ENCODE measurements around the gene NMNAT2.

NMNAT2 gene

DNA sequence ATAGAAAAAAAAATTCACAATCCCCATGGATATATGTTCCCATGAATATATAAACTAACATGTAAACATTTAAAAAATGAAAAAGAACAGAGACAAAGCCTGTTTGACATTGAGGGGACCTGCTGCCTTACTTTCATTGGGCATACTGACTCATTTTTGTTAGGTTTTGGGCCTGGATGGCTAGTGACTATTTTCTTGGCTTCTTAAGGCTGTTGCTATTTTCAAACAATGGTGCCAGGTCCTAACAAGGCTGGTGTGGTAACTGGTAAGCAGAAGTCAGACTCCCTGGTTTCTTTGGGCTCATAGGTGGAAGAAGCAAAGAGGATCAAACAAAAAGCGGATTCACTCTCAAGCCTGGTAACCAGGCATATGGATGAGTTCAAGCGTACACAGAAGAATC is 181.1 kb downstream of the NMNAT2 start:
- no peak for DNase-seq (ENCODE audit: low read depth)

GRCh38 chr1:183236158-183236725 is 181.9 kb downstream of the NMNAT2 start:
- no peak for DNase-seq (ENCODE audit: low read depth)

DNA sequence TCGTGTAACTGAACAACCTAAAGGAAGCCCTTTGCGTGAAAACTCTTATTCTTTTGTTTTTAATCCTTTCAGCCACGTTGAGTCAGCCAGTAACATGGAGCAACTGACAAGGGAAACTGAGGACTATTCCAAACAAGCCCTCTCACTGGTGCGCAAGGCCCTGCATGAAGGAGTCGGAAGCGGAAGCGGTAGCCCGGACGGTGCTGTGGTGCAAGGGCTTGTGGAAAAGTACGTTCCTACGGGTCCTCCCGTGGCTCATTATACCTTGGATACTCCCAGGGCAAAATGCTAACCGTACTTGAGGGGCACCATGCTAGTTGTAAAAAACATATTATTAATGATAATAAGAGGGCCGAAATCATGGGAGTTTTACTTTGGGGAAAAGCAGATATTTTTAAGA is 182.7 kb downstream of the NMNAT2 start:
- DNase-seq (ENCODE audit: low read depth) = no peak

DNA sequence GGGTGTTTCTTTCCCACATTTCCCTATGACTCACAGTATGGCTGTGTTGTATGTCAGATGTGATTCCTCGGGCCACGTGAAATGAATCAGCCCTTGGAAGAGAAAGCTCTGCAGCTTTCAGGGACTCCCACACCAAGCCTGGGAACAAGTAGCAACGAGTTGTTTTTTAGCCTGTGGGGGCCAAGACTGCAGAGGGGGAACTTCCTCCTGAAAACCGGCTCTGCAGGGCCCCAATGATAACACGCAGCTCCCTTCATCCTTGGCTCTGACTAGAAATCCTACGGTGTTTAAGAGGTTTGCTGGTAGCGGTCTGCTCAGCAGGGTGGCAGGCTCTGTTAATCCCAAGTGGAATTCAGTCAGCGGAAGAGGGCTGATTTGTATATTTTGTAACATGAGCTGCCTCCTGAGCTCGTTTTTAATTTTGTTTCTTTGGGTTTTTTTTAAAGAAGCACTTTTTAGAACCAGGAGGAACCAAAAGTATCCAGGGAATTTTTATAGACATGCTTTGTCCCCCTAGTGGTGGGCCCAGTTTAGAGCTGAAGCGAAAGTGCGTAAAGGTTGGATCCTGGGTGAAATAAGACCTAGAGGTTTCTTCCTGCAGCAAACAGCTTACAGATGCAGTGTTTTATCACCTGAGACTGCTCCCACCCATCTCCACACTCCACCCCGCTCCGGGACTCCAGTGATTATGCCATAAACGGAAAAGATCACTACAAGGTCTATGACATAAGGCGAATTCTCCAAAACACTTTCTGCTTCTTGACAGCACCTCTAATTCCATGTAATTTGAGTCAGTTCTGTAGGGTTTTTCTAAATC is 183.3 kb downstream of the NMNAT2 start:
- DNase-seq (ENCODE audit: low read depth) = no peak

DNA sequence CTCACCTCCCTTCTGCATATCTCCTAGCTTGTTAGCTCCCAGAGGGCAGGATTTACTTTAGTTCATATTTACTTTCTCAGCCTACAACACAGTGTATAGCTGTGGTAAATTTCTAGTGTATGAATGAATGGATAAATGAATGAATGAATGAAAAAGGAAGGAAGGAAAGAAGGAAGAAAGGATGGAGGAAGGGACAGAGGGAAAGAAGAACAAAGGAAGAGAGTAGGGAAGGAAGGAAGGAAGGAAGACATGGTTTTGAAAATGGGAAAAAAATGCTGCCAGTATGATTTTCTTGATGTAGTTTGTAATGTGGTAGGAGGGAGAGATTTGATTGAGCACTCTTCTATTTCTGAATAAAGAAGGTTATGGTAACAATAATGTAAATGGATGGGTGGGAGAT is 185.1 kb downstream of the NMNAT2 start:
- no peak for DNase-seq (ENCODE audit: low read depth)

GRCh38 chr1:183231545-183231944 is 186.6 kb downstream of the NMNAT2 start:
- no peak for DNase-seq (ENCODE audit: low read depth)

DNA sequence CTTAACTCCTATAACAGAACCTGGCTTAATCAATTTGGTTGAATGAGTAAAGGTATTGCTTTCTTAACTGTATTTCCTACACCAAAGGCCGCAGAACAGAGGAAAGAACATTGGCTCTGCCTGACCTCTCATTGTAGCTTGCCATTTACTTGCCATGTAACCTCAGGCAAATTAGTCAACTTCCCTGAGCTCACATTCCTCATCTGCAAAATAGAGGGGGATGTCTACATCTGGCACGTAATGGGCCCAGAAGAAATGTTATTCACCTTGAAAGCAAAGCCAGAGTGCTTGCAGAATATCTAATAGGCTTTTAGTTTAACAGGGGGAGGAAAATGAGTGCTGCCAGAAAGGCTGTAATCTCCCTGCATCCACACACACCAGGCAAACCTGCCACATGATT is 187.8 kb downstream of the NMNAT2 start:
- no peak for DNase-seq (ENCODE audit: low read depth)

GRCh38 chr1:183228347-183229220 is 189.6 kb downstream of the NMNAT2 start:
- no peak for DNase-seq (ENCODE audit: low read depth)

DNA sequence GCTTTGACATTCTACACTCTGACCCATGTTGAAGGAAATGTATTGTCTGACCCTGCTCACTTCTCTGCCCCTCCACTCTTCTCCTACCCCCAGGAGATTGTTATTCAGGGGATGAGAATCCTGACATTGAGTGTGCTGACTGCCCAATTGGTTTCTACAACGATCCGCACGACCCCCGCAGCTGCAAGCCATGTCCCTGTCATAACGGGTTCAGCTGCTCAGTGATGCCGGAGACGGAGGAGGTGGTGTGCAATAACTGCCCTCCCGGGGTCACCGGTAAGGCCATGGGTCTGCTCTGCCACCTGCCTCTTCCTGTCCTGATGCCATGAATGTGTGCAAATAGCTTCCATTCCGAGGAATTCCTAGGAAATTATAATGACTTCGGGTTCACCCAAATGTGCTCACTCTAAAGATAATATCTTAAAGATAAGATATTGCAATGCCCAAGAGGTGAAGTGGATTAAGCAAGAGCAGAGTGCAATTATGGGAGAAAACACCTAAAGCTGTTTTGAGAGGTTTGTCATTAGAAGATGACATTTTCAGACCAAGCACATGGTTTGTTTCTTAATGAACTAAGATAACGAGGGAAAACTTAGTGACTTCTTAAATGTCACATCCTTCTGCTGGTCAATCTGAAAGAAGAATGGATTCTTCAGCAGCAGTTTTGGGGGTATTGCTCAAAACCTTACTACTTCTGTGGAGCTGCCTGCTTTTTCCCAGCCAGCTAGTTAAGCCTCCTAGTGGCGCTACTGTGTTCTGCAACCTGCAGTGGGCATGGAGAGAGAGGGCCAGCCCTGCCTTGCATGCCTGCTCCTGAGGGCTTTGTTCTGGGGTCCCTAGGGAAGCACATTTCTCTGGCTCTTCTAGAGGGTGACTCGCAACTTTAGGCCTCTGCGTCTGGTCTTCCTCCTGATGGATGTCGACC is 190.5 kb downstream of the NMNAT2 start:
- DNase-seq (ENCODE audit: low read depth) = no peak

DNA sequence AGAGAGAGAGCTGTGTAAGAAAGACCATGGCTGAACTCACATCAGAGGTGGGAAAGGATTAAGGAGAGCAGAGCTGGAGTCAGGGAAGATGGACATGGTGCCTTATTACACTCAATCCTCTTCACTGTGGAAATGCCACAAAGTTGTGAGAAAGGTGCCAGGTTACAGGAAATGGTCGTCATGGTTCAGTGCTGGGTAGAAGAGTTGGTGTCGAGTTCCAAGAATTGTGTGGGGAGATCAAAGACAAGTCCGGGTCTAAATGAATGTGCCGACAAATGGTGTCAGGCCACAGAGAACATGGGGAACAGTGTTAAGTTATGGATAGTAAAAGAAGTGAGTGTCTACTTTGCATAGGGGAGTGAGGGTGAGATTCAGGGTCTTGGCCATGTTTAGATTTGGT is 191.2 kb downstream of the NMNAT2 start:
- no peak for DNase-seq (ENCODE audit: low read depth)

DNA sequence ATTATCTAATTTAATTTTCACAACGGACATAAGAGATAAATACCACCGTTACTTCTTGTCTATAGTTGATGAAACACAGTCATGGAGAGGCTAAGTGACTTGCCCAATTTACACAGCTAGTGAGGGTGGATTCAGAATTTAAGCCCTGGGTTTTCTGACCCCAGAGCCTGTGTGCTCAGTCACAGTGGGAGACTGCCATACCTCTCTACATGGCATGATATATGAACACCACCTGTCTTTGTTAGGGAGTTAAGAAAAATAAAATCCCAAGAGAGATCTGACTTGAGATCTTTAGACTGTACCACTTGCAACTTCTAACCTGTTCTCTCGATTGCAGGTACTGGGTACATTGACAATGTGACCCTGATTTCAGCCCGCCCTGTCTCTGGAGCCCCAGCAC is 191.8 kb downstream of the NMNAT2 start:
- DNase-seq (ENCODE audit: low read depth) = no peak

DNA sequence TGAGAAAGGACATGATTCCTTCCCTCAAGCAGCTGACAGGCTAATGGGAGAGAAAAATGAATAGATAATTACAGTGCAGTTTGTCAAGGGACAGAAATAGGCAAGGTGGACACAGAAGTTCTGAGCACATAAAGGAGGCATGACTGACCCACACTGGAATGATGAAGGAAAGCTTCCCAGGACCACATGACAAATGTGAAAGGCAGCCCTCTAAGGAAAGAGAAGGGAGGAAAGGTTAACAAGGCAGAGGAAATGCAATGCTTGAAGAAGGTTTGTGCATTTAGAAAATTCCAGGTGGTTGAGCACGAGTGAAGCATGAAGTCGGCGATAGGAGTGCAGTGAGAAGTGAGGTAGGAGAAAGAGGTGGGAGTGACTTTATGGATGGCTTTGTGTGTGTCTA is 194.7 kb downstream of the NMNAT2 start:
- no peak for DNase-seq (ENCODE audit: low read depth)

- no peak for DNase-seq (ENCODE audit: low read depth)
Observed at GRCh38 chr1:183222909-183223308, 195.3 kb downstream of the NMNAT2 start.

- DNase-seq (ENCODE audit: low read depth) = no peak
Observed at GRCh38 chr1:183219616-183220009, 198.6 kb downstream of the NMNAT2 start.

DNA sequence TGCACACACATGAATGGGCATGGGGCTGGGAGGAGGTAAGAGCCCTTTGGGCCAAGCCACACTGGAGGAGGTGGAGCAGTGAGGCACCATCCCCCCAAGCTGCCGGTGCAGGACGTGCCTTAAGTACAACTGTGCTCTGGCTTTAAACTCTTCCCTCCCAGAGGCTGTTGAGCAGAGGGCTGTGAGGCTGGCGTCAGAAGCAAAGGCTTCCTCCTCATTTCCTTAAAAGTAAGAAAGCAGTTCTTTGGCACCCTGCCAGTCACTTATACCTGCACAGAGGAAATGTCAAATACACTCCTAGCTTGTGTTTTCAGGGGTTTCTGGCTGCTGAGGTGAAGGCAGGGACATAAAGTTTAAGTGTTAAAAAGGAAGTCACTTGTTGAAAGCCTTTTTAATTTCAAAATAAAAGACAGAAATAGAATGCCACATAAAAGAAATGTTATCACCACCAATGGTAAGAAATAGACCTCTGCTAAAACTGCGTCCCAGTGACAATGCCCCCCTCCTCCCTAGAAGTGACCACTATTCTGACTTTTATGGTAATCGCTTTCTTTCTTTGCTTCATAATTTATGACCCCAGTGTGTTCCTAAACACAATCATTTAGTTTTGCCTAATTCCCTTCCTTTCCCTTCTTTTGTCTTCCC is 199.1 kb downstream of the NMNAT2 start:
- DNase-seq (ENCODE audit: low read depth) = no peak

DNA sequence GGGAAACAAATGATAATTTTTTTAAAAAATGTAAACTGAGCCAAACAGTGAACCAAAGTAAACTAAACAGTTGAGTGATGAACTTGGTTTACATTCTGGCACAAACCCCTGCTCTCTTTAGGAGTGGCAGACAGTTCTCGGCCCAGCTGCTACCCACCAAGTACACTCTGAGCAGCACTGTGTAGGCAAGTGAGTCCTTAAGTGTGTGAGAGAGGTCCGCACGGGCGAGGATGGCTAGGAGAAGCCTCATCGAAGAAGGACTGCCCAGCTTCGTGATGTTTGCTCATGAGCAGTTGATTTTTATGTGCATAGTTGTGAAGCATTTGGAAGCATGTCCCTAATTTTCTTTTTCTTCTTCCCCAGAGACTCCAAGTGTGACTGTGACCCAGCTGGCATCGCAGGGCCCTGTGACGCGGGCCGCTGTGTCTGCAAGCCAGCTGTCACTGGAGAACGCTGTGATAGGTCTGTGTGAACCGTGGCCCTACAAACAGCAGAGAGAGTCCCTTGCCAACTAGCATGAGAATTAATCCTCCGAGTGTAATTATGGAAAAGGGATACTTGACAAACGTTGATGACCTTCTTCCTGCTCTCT is 200.1 kb downstream of the NMNAT2 start:
- no peak for DNase-seq (ENCODE audit: low read depth)

- DNase-seq (ENCODE audit: low read depth) = no peak
Observed at GRCh38 chr1:183215936-183216335, 202.2 kb downstream of the NMNAT2 start.

DNA sequence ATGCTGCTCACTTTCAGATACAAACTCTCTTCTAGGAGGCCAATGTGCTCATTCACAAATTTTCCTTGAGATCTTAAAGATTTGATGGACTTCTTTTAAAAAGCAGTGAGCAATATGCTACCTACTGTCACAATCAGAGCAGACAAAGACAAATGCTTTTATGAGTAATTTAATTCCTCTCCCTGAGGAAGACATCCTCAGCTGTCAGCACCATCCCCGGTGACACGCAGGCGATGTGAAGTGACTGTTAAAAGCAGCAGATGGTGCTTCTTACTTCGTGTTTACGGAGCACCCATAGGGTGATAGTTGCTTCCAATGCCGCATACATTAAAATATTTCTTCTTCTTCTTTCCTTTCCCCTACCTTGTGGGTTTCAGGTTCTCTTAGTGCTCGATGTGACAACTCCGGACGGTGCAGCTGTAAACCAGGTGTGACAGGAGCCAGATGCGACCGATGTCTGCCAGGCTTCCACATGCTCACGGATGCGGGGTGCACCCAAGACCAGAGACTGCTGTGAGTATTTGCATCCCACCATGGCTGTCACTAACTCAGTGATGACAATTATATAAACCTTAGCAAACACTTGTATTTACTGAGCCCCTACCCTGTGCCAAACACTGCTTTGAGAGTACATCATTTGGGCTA is 203.0 kb downstream of the NMNAT2 start:
- no peak for DNase-seq (ENCODE audit: low read depth)

- DNase-seq (ENCODE audit: low read depth) = no peak
Observed at GRCh38 chr1:183214021-183214970, 203.9 kb downstream of the NMNAT2 start.
